Testis (tissue), 3 donors: ENCODE results near the gene RAB2B. TPM values are rescaled to one million over a fixed set of nuclear protein-coding genes. Genes with fewer than 3 reads are reported as not detected.

Experiments
- DNase-seq: peaks from one replicate; pipeline ENCODE4 v3.0.0-alpha.2; 2019
- H3K27ac ChIP-seq, 2 donors: fragments of 200-600 bp; sonication (generic); one replicate each; pipeline ENCODE4 v1.5.1; 2019
- H3K27me3 ChIP-seq: fragments of 200-600 bp; sonication (generic); one replicate; pipeline ENCODE4 v1.5.1; 2019
- H3K36me3 ChIP-seq: fragments of 200-600 bp; sonication (generic); one replicate; pipeline ENCODE4 v1.5.1; 2017; ENCODE audit warnings: low read depth; ENCODE audit errors: missing control alignments
- H3K4me1 ChIP-seq: fragments of 200-600 bp; sonication (generic); one replicate; pipeline ENCODE4 v1.5.1; 2019
- H3K4me3 ChIP-seq, 2 donors: fragments of 200-600 bp; sonication (generic); one replicate each; pipeline ENCODE4 v1.5.1; 2017 to 2019
- H3K9me3 ChIP-seq: fragments of 200-600 bp; sonication (generic); one replicate; pipeline ENCODE4 v1.5.1; 2017
- CTCF ChIP-seq, 3 experiments: fragments of 450-650 bp in 2 of 3; fragments of 200-600 bp in 1 of 3; sonication (generic) in 1 of 3; IDR thresholded peaks; one replicate each; pipeline ENCODE4 v1.5.1; 2016 to 2019; ENCODE audit warnings: antibody characterized with exemption in 3 of 3, mild to moderate bottlenecking in 2 of 3, moderate library complexity in 1 of 3
- POLR2A ChIP-seq: fragments of 450-650 bp; IDR thresholded peaks from one replicate; pipeline ENCODE4 v1.6.1; 2017; ENCODE audit warnings: antibody characterized with exemption, mild to moderate bottlenecking, moderate library complexity
- WGBS, 2 donors: methylation state at CpG; one replicate each; pipeline ENCODE4 v1.1.5; 2018; 5-methylcytosine and 5-hydroxymethylcytosine counted together
- intact Hi-C: fragments of 100-400 bp; cut with DNase I; formaldehyde crosslinking; loops from one replicate; pipeline ENCODE4 v1.15.1; 2023; ENCODE audit warnings: low total_unique reads
- polyA plus RNA-seq: library from polyadenylated mRNA; stranded (reverse); fragments of 350-450 nt; fragmentation: Illumina TruSeq; extraction: RNeasy Lipid Tissue Mini Kit (QIAGEN cat#74804); gene quantifications from one replicate; pipeline ENCODE4 v1.2.3, GENCODE V29; 2014; ENCODE audit warnings: low read depth, low replicate concordance; ENCODE audit not compliant: insufficient read depth
- total RNA-seq, 2 donors: library from RNA; depleted of rRNA; stranded (reverse); fragments of >200 nt; gene quantifications; one replicate each; pipeline ENCODE4 v1.2.3, GENCODE V29; 2016

Gene RAB2B
- total and polyA plus RNA-seq, 3 donors from 2014 or later, result 32.9 to 40.1 (median 36.4) TPM

GRCh38 chr14:21496453-21496852 lies 19.7 kb upstream of the RAB2B start:
- Histone ChIP-seq H3K27ac (no peak overlapping the region), H3K4me1 (no peaks in the 10 kb centered on the region), H3K27me3 (no peaks in the 10 kb centered on the region), H3K36me3 (no peaks in the 10 kb centered on the region), H3K4me3 (no peak overlapping the region), H3K9me3 (no peaks in the 10 kb centered on the region)
- WGBS, 2 donors, result 89 to 90% methylated on average over 2 of the region's 2 CpGs
- DNase-seq, result no peak
- intact Hi-C loops, result no loop called here
- no peak for TF ChIP-seq POLR2A
- TF ChIP-seq CTCF (IDR thresholded peaks at IDR 0.05), result no peak

- Histone ChIP-seq H3K4me3 (no peak overlapping the region), H3K27me3 (no peaks in the 10 kb centered on the region), H3K27ac (no peak overlapping the region), H3K4me1 (no peaks in the 10 kb centered on the region), H3K9me3 (no peaks in the 10 kb centered on the region), H3K36me3 (no peaks in the 10 kb centered on the region)
- intact Hi-C loops, result no loop called here
- WGBS, 2 donors, result 72 to 92% methylated on average over 2 of the region's 2 CpGs
- no peak for DNase-seq
- TF ChIP-seq CTCF (IDR thresholded peaks at IDR 0.05), result no peak
- TF ChIP-seq POLR2A, result no peak
Measured at GRCh38 chr14:21494902-21495762, 18.4 kb upstream of the RAB2B start.

- Histone ChIP-seq H3K4me1 (no peaks in the 10 kb centered on the region), H3K27ac (no peak overlapping the region), H3K9me3 (no peaks in the 10 kb centered on the region), H3K27me3 (no peaks in the 10 kb centered on the region), H3K36me3 (no peaks in the 10 kb centered on the region), H3K4me3 (no peak overlapping the region)
- WGBS, 2 donors, result 86 to 93% methylated on average over 1 of the region's 1 CpG
- no peak for DNase-seq
- TF ChIP-seq POLR2A (no peak), CTCF (IDR thresholded peaks at IDR 0.05) (no peak)
- intact Hi-C loops, result no loop called here
Measured at GRCh38 chr14:21486640-21487087, 9.9 kb upstream of the RAB2B start.

GRCh38 chr14:21476523-21476924 lies 235 bp downstream of the RAB2B start:
- Histone ChIP-seq H3K4me3 (peak overlapping the region; percentile 80 to 89), H3K9me3 (no peaks in the 10 kb centered on the region), H3K27me3 (no peaks in the 10 kb centered on the region), H3K4me1 (peaks cover 16% of the 10 kb centered on the region), H3K27ac (peak overlapping the region; percentile 90 to 91), H3K36me3 (no peaks in the 10 kb centered on the region)
- whole genome bisulfite sequencing, 2 donors, result 0 to 1% methylated on average over 11 to 24 of the region's 27 CpGs
- TF ChIP-seq POLR2A (no peak), CTCF (IDR thresholded peaks at IDR 0.05) (no peak)
- no peak for DNase-seq
- intact Hi-C loops, result no loop called here
